GM19395 (cell line): ENCODE data around the gene PIAS4.
"Not testable (repeated sequence)": the region's sequence is repeated elsewhere in the genome, so short reads cannot be mapped to it uniquely, and the experiment has no call there.

ENCODE experiments used
- ATAC-seq: cut with Tn5 transposase; IDR thresholded peaks from one replicate; pipeline ENCODE4 v1.9.1; 2021; ENCODE audit warnings: mild to moderate bottlenecking, moderate library complexity; ENCODE audit not compliant: unreplicated experiment

Gene PIAS4

GRCh38 chr19:3990815-3991117 lies 16.8 kb upstream of the PIAS4 start:
- ATAC-seq = no peak

DNA sequence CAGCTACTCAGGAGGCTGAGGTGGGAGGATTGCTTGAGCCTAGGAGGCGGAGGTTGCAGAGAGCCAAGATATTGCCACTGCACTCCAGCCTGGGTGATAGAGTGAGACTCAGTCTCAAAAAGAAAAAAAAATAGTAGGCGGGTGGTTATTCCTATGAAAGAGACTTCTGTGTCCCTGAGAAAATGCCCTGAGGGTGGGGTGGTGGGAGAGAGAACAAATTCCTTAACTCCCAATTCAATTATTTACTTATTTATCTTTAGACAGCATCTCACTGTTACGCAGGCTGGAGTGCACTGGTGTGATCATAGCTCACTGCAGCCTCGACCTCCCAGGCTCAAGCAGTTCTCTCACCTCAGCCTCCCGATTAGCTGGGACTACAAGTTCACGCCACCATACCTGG lies 11.9 kb upstream of the PIAS4 start:
- no peak for ATAC-seq

DNA sequence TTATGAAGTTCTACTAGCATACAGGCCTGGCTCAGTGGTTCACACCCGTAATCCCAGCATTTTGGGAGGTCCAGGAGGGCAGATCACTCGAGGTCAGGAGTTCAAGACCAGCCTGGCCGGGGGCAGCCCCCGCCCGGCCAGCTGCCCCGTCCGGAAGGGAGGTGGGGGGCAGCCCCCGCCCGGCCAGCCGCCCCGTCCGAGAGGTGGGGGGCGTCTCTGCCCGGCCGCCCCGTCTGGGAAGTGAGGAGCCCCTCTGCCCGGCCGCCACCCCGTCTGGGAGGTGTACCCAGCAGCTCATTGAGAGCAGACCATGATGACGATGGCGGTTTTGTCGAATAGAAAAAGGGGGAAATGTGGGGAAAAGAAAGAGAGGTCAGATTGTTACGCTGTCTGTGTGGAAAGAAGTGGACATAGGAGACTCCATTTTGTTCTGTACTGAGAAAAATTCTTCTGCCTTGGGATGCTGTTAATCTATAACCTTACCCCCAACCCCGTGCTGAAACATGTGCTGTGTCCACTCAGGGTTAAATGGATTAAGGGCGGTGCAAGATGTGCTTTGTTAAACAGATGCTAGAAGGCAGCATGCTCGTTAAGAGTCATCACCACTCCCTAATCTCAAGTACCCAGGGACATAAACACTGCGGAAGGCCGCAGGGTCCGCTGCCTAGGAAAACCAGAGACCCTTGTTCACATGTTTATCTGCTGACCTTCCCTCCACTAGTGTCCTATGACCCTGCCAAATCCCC lies 8.7 kb upstream of the PIAS4 start:
- not testable (repeated sequence) for ATAC-seq

DNA sequence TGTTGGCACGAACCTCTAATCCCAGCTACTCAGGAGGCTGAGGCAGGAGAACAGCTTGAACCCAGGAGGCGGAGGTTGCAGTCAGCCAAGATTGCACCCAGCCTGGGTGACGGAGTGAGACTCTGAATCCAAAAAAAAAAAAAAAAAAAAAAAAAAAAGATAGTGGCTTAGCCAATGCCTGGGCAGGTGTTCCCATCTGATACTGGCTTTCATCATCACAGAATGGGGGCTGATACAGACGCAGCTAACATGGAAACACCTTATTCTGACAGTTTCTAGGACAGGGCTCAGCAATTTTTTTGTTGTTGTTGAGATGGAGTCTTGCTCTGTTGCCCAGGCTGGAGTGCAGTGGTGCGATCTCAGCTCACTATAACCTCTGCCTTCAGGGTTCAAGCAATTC lies 6.7 kb upstream of the PIAS4 start:
- not testable (repeated sequence) for ATAC-seq

DNA sequence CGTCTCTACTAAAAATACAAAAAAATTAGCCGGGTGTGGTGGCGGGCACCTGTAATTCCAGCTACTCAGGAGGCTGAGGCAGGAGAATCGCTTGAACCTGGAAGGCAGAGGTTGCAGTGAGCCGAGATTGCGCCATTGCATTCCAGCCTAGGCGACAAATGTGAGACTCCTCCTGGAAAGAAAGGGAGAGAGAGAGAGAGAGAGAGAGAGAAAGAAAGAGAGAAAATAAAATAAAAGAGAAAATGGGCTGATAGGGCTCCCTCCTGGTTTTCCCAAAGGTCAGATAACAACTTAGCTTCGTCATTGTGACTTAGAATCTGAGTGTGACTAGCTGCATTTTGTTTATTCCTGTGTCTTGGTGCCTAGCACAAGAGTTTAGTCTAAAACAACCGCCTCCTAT lies 2.1 kb upstream of the PIAS4 start:
- not testable (repeated sequence) for ATAC-seq

GRCh38 chr19:4007836-4008539 lies 452 bp downstream of the PIAS4 start:
- ATAC-seq = no peak

- ATAC-seq = no peak
Measured at GRCh38 chr19:4009990-4010807, 2.7 kb downstream of the PIAS4 start.

- ATAC-seq = no peak
Measured at GRCh38 chr19:4010808-4011110, 3.2 kb downstream of the PIAS4 start.

DNA sequence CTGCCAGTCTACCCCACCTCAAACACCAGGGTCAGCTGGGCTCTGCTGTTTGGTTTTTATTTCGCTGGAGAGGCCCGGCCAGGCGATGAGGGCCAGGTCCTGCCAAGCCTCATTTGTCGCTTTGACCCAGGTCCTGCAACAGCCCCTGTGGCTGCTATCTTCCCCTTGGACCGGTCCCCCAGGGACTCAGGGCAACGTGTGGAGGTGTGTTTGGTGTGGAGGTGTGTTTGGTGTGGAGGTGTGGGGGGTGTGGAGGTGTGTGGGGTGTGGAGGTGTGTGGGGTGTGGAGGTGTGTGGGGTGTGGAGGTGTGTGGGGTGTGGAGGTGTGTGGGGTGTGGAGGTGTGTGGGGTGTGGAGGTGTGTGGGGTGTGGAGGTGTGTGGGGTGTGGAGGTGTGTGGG lies 3.9 kb downstream of the PIAS4 start:
- not testable (repeated sequence) for ATAC-seq

DNA sequence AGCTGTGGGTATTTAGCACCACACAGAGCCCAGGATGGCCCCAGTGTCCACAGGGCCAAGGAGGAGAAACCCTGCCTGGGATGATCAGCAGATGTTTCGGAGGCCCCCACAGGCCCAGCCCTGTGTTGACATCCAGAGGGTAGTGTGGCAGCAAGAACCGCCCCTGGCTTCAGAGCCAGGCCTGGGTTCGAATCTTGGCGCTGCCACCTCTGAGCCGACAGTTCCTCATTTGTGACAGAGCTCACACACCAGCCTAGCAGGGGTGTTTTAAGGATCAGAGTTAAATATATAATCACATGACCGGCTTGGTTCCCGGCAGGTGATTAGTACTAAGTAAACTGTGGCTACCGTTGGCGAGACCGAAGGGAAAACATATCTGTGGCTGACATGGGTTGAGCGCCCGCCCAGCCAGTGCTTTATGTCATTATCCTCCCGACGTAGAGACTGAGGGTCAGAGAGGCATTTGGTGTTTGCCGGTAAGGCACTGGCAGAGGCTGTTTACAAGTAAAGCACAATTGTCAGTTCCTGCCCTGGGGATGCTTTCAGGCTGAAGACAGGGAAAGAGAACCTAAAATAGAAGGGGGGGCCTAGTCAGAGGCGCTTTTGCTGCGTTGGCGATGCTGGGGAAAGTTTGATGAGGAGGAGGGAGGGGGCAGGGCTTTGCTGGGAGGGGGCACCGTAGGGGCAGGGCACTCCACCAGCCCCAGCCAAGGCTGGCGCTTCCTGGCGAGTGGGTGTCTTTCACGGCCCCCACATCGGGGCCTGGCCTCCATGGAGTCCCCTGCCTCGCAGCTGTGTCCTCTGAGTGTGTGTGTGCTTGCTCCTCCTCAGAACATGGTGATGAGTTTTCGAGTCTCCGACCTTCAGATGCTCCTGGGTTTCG lies 4.8 kb downstream of the PIAS4 start:
- ATAC-seq = no peak

DNA sequence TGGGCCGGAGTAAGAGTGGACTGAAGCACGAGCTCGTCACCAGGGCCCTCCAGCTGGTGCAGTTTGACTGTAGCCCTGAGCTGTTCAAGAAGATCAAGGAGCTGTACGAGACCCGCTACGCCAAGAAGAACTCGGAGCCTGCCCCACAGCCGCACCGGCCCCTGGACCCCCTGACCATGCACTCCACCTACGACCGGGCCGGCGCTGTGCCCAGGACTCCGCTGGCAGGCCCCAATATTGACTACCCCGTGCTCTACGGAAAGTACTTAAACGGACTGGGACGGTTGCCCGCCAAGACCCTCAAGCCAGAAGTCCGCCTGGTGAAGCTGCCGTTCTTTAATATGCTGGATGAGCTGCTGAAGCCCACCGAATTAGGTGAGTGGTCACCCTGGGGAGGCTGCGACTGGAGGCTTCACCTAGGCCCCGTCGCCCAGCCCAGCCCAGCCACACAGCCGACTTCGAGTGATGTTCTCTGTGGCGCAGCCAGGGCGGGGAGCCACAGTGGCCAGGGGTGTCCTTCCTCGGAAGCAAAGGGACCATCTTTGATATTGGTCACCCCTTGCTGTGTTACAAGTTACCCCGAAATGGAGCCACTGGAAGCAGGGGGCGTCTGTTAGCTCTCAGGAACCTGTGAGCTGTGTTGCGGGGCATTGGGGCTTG lies 5.6 kb downstream of the PIAS4 start:
- no peak for ATAC-seq

DNA sequence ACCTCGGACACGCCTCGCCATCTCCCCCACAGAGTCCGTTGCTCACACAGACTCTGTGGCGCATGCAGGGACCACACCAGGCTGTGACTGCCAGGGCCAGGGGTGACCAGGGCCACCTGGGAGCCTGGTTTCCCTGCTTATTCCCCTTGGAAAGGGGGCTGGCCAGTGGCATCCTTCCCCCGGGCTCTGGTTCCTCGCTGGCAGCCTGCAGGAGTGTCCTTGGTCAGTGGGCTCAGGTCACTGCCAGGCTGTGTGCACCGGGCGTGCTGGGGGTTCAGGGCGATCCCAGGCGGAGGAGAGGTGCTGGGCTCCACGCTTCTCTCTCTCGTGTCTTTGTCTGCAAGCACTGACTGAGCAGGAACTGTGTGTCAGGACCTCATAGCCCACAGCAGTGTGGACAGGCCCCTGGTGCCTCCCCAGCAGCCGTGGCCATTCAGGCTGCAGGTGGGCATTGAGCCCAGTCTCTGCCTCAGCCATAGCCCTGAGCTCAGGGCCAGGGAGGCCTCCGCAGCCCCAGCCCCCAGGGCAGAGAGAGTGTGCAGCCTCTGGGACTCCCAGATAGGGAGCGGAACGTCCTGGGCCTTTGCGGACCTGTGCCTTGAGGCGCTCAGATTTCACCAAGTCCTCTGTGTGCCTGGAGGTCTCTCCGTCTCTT lies 6.5 kb downstream of the PIAS4 start:
- ATAC-seq = no peak

DNA sequence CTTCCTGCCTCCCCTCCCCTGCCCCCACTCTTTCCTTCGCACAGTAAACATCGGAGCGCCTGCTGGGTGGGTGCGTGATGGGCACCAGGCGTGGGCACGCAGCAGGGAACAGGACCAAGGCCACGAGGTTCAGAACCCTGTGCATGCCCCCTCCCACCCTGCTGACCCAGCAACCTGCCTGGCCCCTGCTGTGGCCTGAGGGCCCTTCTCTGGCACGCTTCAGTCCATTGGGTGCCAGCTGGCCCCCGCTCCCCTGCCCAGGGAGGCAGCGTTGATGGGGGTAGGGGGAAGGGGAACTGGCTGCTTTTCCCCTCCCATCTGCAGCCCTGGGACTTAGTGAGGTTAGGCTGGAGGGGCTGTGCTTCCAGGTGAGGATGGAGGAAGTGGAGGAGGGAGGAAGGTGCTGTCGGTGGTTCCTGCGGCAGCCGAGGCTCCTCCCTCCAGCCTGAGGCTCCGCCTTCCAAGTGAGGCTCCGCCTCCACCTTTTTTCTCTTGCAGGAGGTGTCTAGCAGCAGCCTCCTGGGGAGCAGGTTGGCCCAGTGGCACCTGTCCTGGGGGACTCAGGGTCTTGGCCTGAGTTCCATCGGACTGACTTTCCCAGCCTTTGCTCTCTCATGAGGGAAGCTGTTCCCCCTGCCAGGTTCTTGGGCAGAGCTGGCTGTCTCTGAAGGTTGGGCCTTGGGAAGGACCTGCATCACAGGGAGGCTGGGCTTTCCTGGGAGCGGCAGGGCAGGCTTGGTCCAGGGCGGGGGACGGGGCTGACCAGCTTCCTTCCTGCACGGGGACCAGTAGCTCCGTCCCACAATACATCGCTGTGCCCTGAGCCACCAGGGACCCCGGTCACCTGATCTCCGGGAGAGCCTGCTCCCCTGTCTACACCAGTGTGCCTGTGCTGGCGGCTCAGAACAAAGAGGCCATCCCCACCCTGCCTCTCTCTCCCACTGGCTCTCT lies 7.3 kb downstream of the PIAS4 start:
- no peak for ATAC-seq

DNA sequence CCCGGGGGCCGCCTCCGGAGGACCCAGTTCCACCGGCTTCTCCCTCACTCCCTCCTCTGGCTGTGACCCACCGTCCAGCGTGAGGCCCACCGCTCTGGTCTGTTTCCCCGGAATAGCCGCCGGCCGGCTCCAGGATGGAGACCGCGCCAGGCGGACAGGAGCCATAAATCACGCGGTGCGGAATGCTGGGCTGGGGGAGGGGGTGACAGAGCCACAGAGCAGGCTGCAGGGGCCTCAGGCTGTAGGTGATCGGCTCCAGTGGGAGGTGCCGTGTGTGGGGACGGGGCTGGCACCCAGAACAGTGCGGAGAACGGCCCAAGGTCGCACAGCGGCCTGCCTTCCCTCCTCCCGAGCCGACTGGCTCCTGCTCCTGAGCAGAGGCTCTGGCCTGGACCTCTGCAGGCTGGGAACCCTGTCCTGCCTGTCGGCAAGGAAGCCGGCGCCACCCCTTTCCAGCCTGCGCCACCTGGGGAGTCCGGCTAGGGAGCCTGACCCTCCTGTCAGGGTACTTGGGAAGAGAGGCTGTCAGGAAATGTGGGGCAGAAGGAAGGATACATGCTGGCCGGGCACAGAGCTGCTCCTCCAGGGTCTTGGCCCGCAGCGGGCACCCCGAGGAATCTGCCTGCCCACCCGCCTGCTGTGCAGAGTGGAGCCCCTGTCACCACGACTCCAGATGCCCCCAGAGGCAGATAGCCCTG lies 8.3 kb downstream of the PIAS4 start:
- ATAC-seq = no peak

- ATAC-seq = no peak
Measured at GRCh38 chr19:4016486-4016885, 8.9 kb downstream of the PIAS4 start.

- ATAC-seq = no peak
Measured at GRCh38 chr19:4016903-4017638, 9.5 kb downstream of the PIAS4 start.

DNA sequence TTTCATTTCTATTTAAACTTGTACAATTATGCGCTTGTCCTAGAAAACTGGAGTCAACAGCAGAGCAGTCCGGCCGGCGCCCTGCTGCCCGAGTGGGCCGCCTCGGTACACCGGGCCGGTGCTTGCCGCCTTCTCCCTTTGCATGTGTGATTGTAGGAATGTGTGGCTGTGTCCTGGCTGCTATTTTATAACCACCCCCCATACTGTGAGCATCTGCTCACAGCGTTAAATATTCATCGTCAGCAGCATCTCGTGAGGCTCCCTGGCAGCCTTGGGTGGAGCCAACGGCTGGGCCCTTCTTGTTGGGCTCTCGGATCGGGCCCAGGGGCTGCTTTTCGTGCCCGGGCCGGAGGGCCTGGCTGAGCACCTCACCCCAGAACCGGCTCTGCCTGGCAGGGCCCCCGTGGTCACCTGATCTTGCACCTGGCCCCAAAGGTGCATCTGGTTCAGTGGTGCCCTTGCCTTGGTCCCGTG lies 10.6 kb downstream of the PIAS4 start:
- ATAC-seq = no peak
